ENCODE measurements around the gene IGFBP1. TPM values are rescaled to one million over a fixed set of nuclear protein-coding genes. Genes with fewer than 3 reads are reported as not detected.

The IGFBP1 gene
- polyA plus RNA-seq, 1 of the 3 experiments (the other 2 are of a cell fraction) = not detected

- TF ChIP-seq REST (IDR thresholded peaks at IDR 0.05; ENCODE audit: low read depth, low read length) (no peak), FOXJ3 (CRISPR knock-in tag; IDR thresholded peaks at IDR 0.05) (no peak), TAF1 (IDR thresholded peaks at IDR 0.05; ENCODE audit: borderline replicate concordance, low read depth, low read length) (no peak), ZBTB33 (IDR thresholded peaks at IDR 0.05; ENCODE audit: borderline replicate concordance, low read depth) (no peak)
These were observed 33.1 kb downstream of the IGFBP1 start (continued) for GRCh38 chr7:45921381-45921698.

GRCh38 chr7:45921699-45922519 lies 33.6 kb downstream of the IGFBP1 start:
- Histone ChIP-seq H3K4me1 (ENCODE audit: control insufficient read depth in 1 of 2, insufficient read depth in 2 of 2, low read depth in 1 of 2, low read length in 1 of 2) (peaks cover 26 to 38% of the 10 kb centered on the region in 2 experiments), H3K4me3 (ENCODE audit: low read depth in 2 of 2, low read length in 1 of 2) (peak overlapping the region; percentile 58 to 72), H3K79me2 (ENCODE audit: insufficient read depth) (peaks cover 28% of the 10 kb centered on the region), H3K36me3 (replicated peaks in 1 of 2; ENCODE audit: control insufficient read depth in 1 of 2, insufficient read depth in 2 of 2, low read length in 1 of 2) (peaks cover 0 to 10% of the 10 kb centered on the region in 2 experiments), H2AFZ (ENCODE audit: low read depth) (peak overlapping the region; percentile 52; the same call in 1 of the 2 replicates), H3K9ac (no peak overlapping the region), H3K27ac (ENCODE audit: low read depth in 2 of 2, low read length in 1 of 2) (0 out of 4 replicates have a peak overlapping the region, but pooled peaks of 1 of the 2 experiments have one; percentile 3), H3K27me3 (ENCODE audit: insufficient read depth) (no peaks in the 10 kb centered on the region), H3F3A (replicated peaks; ENCODE audit: insufficient read depth) (peaks cover 34% of the 10 kb centered on the region), H3K4me2 (peak overlapping the region; percentile 84), H4K20me1 (ENCODE audit: insufficient read depth) (peaks cover 29% of the 10 kb centered on the region), H3K9me2 (no peaks in the 10 kb centered on the region), H3K9me3 (no peaks in the 10 kb centered on the region)
- CTCF ChIA-PET = interaction anchor here (0.5 to 10.7 kb wide), 121 partner anchors 10 to 1898 kb away, joined by 3 to 291 read pairs (median 4); partner anchors contain the start of gene IGFBP1
- POLR2A ChIA-PET = no interaction called here
- DNase-seq = peak; percentile 73
- WGBS (ENCODE audit: low lambda C conversion rate) = 5% methylated on average over 36 of the region's 36 CpGs
- 0 out of 2 replicates have a peak, but pooled peaks have one; percentile 27 for TF ChIP-seq GATA2 (CRISPR knock-in tag; IDR thresholded peaks at IDR 0.05)
- no peak for TF ChIP-seq ELF1 (IDR thresholded peaks at IDR 0.05)
- no peak for TF ChIP-seq RFX5 (IDR thresholded peaks at IDR 0.05; ENCODE audit: low read length)
- TF ChIP-seq CHD2 (IDR thresholded peaks at IDR 0.05; ENCODE audit: low read length, partially characterized antibody) = no peak
- no peak for TF ChIP-seq GABPA (IDR thresholded peaks at IDR 0.05; ENCODE audit: low read depth)
- TF ChIP-seq MAX (IDR thresholded peaks at IDR 0.05; ENCODE audit: low read depth) = peak; percentile 19; the same call in 1 of the 2 replicates
- no peak for TF ChIP-seq FOXM1 (IDR thresholded peaks at IDR 0.05; ENCODE audit: low read depth)
- 0 out of 2 replicates have a peak, but pooled peaks have one; percentile 19 for TF ChIP-seq RCOR1 (IDR thresholded peaks at IDR 0.05; ENCODE audit: low read length)
- no peak for TF ChIP-seq JUND (IDR thresholded peaks at IDR 0.05)
- TF ChIP-seq EZH2phosphoT487 (IDR thresholded peaks at IDR 0.05; ENCODE audit: borderline replicate concordance, low read depth) = no peak
- no peak for TF ChIP-seq MXI1 (IDR thresholded peaks at IDR 0.05; ENCODE audit: low read depth, low read length)
- TF ChIP-seq IRF3 (IDR thresholded peaks at IDR 0.05; ENCODE audit: low read depth, low read length) = no peak
- TF ChIP-seq PBX3 (IDR thresholded peaks at IDR 0.05) = 0 out of 2 replicates have a peak, but pooled peaks have one; percentile 6
- TF ChIP-seq USF2 (IDR thresholded peaks at IDR 0.05; ENCODE audit: borderline replicate concordance, low read depth, low read length) = no peak
